ENCODE data around the gene ALKBH4. TPM values are rescaled to one million over a fixed set of nuclear protein-coding genes. Genes with fewer than 3 reads are reported as not detected.
A peak's percentile ranks its signal among the peaks of the same experiment; 100 is the strongest.

The ALKBH4 gene
- polyA plus RNA-seq, 1 donor from 2014 or later = 27.2 TPM

GRCh38 chr7:102434039-102434486, 30.6 kb downstream of the ALKBH4 start:
- H2AFZ ChIP-seq (ENCODE audit: low read depth, low read length) = peak overlapping the region; percentile 33
- H3K9me3 ChIP-seq (ENCODE audit: low read length) = no peaks in the 10 kb centered on the region

GRCh38 chr7:102433219-102434038, 31.2 kb downstream of the ALKBH4 start, which contains the start of gene ORAI2:
Gene ORAI2, plus strand, starts transcription at chr7:102433575. Its CDS starts 5,382 bp downstream, at chr7:102438957.
- Histone ChIP-seq H2AFZ (ENCODE audit: low read depth, low read length) (peak within 1 kb of the TSS; percentile 33), H3K27me3 (ENCODE audit: insufficient read depth, low read depth, low read length) (no peaks in the 10 kb centered on the region)
- TF ChIP-seq MXI1 (conservative IDR thresholded peaks at IDR 0.05; ENCODE audit: poor library complexity, severe bottlenecking) (peak; percentile 67), TAF1 (IDR thresholded peaks at IDR 0.05; ENCODE audit: low read depth) (no peak)

More at GRCh38 chr7:102434039-102434486, 30.6 kb downstream of the ALKBH4 start:
- Histone ChIP-seq H3K79me2 (replicated peaks; ENCODE audit: insufficient read depth, low read length) (peaks cover 13% of the 10 kb centered on the region), H3K36me3 (ENCODE audit: insufficient read depth, low read length) (no peaks in the 10 kb centered on the region), H3K27me3 (ENCODE audit: insufficient read depth, low read depth, low read length) (no peaks in the 10 kb centered on the region), H4K20me1 (ENCODE audit: insufficient read depth) (no peaks in the 10 kb centered on the region), H3F3A (ENCODE audit: insufficient read depth, low read length, poor library complexity, severe bottlenecking) (no peaks in the 10 kb centered on the region), H3K4me2 (ENCODE audit: low read length) (peak overlapping the region; percentile 73), H3K27ac (ENCODE audit: low read length) (peak overlapping the region; percentile 47), H3K9me2 (ENCODE audit: insufficient read depth, low read length) (no peaks in the 10 kb centered on the region), H3K4me3 (ENCODE audit: low read length) (peak overlapping the region; percentile 92), H3K9ac (ENCODE audit: low read length) (peak overlapping the region; percentile 89)
- TF ChIP-seq CTCF (IDR thresholded peaks at IDR 0.05; ENCODE audit: poor library complexity, severe bottlenecking) (no peak), TAF1 (IDR thresholded peaks at IDR 0.05; ENCODE audit: low read depth) (no peak), RAD21 (conservative IDR thresholded peaks at IDR 0.05) (no peak), MXI1 (conservative IDR thresholded peaks at IDR 0.05; ENCODE audit: poor library complexity, severe bottlenecking) (no peak), SMC3 (conservative IDR thresholded peaks at IDR 0.05; ENCODE audit: poor library complexity) (no peak), EZH2 (IDR thresholded peaks at IDR 0.05; ENCODE audit: borderline replicate concordance, insufficient read depth, low read length, poor library complexity, severe bottlenecking) (no peak), POLR2AphosphoS5 (IDR thresholded peaks at IDR 0.05) (no peak)

DNA sequence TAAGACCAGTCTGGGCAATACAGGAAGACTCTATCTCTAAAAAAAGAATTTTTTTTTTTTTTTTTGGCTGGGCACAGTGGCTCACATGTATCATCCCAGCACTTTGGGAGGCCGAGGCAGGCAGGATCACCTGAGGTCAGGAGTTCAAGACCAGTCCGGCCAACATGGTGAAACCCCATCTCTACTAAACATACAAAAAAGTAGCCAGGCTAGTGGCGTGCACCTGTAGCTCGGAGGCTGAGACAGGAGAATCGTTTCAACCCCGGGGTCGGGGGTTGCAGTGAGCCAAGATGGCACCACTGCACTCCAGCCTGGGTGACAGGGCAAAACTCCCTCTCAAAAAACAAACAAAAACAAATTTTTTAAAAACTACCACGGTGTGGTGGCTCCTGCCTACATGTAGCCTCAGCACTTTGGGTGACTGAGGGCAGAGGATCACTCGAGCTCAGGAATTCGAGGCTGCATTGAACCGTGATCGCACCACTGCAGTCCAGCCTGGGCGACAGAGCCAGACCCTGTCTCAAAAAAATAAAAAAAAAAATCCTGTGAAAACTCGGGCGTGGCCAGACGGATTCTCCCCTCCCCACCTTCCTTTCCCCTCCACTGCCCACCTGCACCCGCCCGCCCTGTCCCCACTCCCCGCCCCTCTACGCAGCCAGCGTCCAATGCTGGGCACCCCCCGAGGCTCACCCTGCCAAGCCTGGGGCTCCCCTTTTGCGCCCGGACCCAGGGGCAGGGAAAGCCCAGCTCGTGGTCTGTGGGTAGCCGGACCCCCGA, 32.0 kb downstream of the ALKBH4 start:
- peak overlapping the region; percentile 86 for H3K9ac ChIP-seq (ENCODE audit: low read length)

More at GRCh38 chr7:102433219-102434038, 31.2 kb downstream of the ALKBH4 start, which contains the start of gene ORAI2:
- H3K9me3 ChIP-seq (ENCODE audit: low read length) = no peaks in the 10 kb centered on the region
- no peaks in the 10 kb centered on the region for H3K9me2 ChIP-seq (ENCODE audit: insufficient read depth, low read length)
- H3K36me3 ChIP-seq (ENCODE audit: insufficient read depth, low read length) = no peaks in the 10 kb centered on the region
- peaks cover 13% of the 10 kb centered on the region for H3K79me2 ChIP-seq (replicated peaks; ENCODE audit: insufficient read depth, low read length)
- H3K4me3 ChIP-seq (ENCODE audit: low read length) = peak within 1 kb of the TSS; percentile 92
- no peaks in the 10 kb centered on the region for H4K20me1 ChIP-seq (ENCODE audit: insufficient read depth)
- peak within 1 kb of the TSS; percentile 89 for H3K9ac ChIP-seq (ENCODE audit: low read length)
- peak within 1 kb of the TSS; percentile 71 for H3K27ac ChIP-seq (ENCODE audit: low read length)
- peak within 1 kb of the TSS; percentile 73 for H3K4me2 ChIP-seq (ENCODE audit: low read length)
- no peaks in the 10 kb centered on the region for H3F3A ChIP-seq (ENCODE audit: insufficient read depth, low read length, poor library complexity, severe bottlenecking)

More for the DNA sequence above, 32.0 kb downstream of the ALKBH4 start:
- H3K4me2 ChIP-seq (ENCODE audit: low read length) = peak overlapping the region; percentile 48
- TF ChIP-seq EP300 (conservative IDR thresholded peaks at IDR 0.05; ENCODE audit: poor library complexity, severe bottlenecking) = no peak
- TF ChIP-seq MXI1 (conservative IDR thresholded peaks at IDR 0.05; ENCODE audit: poor library complexity, severe bottlenecking) = no peak
- TF ChIP-seq EZH2 (IDR thresholded peaks at IDR 0.05; ENCODE audit: borderline replicate concordance, insufficient read depth, low read length, poor library complexity, severe bottlenecking) = no peak
- no peak for TF ChIP-seq TAF1 (IDR thresholded peaks at IDR 0.05; ENCODE audit: low read depth)
- TF ChIP-seq POLR2AphosphoS5 (IDR thresholded peaks at IDR 0.05) = no peak
- TF ChIP-seq RAD21 (conservative IDR thresholded peaks at IDR 0.05) = no peak
- no peak for TF ChIP-seq SMC3 (conservative IDR thresholded peaks at IDR 0.05; ENCODE audit: poor library complexity)
- TF ChIP-seq CTCF (IDR thresholded peaks at IDR 0.05; ENCODE audit: poor library complexity, severe bottlenecking) = no peak
- TF ChIP-seq, protein P1, sequence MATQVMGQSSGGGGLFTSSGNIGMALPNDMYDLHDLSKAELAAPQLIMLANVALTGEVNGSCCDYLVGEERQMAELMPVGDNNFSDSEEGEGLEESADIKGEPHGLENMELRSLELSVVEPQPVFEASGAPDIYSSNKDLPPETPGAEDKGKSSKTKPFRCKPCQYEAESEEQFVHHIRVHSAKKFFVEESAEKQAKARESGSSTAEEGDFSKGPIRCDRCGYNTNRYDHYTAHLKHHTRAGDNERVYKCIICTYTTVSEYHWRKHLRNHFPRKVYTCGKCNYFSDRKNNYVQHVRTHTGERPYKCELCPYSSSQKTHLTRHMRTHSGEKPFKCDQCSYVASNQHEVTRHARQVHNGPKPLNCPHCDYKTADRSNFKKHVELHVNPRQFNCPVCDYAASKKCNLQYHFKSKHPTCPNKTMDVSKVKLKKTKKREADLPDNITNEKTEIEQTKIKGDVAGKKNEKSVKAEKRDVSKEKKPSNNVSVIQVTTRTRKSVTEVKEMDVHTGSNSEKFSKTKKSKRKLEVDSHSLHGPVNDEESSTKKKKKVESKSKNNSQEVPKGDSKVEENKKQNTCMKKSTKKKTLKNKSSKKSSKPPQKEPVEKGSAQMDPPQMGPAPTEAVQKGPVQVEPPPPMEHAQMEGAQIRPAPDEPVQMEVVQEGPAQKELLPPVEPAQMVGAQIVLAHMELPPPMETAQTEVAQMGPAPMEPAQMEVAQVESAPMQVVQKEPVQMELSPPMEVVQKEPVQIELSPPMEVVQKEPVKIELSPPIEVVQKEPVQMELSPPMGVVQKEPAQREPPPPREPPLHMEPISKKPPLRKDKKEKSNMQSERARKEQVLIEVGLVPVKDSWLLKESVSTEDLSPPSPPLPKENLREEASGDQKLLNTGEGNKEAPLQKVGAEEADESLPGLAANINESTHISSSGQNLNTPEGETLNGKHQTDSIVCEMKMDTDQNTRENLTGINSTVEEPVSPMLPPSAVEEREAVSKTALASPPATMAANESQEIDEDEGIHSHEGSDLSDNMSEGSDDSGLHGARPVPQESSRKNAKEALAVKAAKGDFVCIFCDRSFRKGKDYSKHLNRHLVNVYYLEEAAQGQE (IDR thresholded peaks at IDR 0.05; ENCODE audit: borderline replicate concordance) = no peak
- peak overlapping the region; percentile 92 for H3K4me3 ChIP-seq (ENCODE audit: low read length)
- H4K20me1 ChIP-seq (ENCODE audit: insufficient read depth) = no peaks in the 10 kb centered on the region
- H2AFZ ChIP-seq (ENCODE audit: low read depth, low read length) = peak overlapping the region; percentile 25
- H3K27me3 ChIP-seq (ENCODE audit: insufficient read depth, low read depth, low read length) = no peaks in the 10 kb centered on the region
- H3K9me3 ChIP-seq (ENCODE audit: low read length) = no peaks in the 10 kb centered on the region
- peaks cover 13% of the 10 kb centered on the region for H3K79me2 ChIP-seq (replicated peaks; ENCODE audit: insufficient read depth, low read length)
- no peaks in the 10 kb centered on the region for H3F3A ChIP-seq (ENCODE audit: insufficient read depth, low read length, poor library complexity, severe bottlenecking)
- peak overlapping the region; percentile 71 for H3K27ac ChIP-seq (ENCODE audit: low read length)
- no peaks in the 10 kb centered on the region for H3K36me3 ChIP-seq (ENCODE audit: insufficient read depth, low read length)
- no peaks in the 10 kb centered on the region for H3K9me2 ChIP-seq (ENCODE audit: insufficient read depth, low read length)
